Caco-2 (cell line): ENCODE data around the gene CDYL2. TPM values are rescaled to one million over a fixed set of nuclear protein-coding genes. Genes with fewer than 3 reads are reported as not detected.

Experiments used
- BruUV-seq: library from RNA; stranded (reverse); fragments of 400-500 nt; replicated peaks from 2 replicates; lab custom pipeline; 2021; lab: Mats Ljungman, UMichigan
- CTCF ChIA-PET: fragments of 300-600 bp; sonication (Branson Sonifier 250); formaldehyde crosslinking; loops from one replicate; lab custom pipeline; 2022; ENCODE audit warnings: antibody characterized with exemption; lab: Charles Lee
- POLR2A ChIA-PET: fragments of 300-600 bp; sonication (Branson Sonifier 250); formaldehyde crosslinking; loops from one replicate; lab custom pipeline; 2022; ENCODE audit warnings: antibody characterized with exemption; lab: Charles Lee
- DNase-seq, 2 experiments: peaks; one replicate each; pipeline versions ENCODE4 v3.0.0 to v3.0.0-alpha.2; 2020 to 2022
- H3K27me3 ChIP-seq: replicated peaks from 2 replicates; pipeline ENCODE4 v1.6.0; 2011; ENCODE audit warnings: low read length; ENCODE audit not compliant: control insufficient read depth, insufficient read depth
- H3K36me3 ChIP-seq: 2 replicates; pipeline ENCODE4 v1.5.1; 2011; ENCODE audit warnings: low read length; ENCODE audit not compliant: control insufficient read depth, insufficient read depth
- H3K4me1 ChIP-seq: fragments of 250-450 bp; sonication (Bioruptor Pico); 2 replicates; pipeline ENCODE4 v1.5.1; 2020; ENCODE audit warnings: mild to moderate bottlenecking
- H3K4me3 ChIP-seq: 2 replicates; pipeline ENCODE4 v1.5.1; 2011; ENCODE audit warnings: low read depth, mild to moderate bottlenecking, control low read depth, low read length
- H3K9me3 ChIP-seq: fragments of 250-450 bp; sonication (Bioruptor Pico); 2 replicates; pipeline ENCODE4 v1.5.1; 2020; ENCODE audit warnings: mild to moderate bottlenecking, moderate library complexity
- H3K27ac Mint-ChIP-seq: one replicate; pipeline ENCODE4 v1.8.0; 2022; ENCODE audit warnings: mixed read lengths; ENCODE audit not compliant: unreplicated experiment
- H3K27me3 Mint-ChIP-seq: one replicate; pipeline ENCODE4 v1.8.0; 2022; ENCODE audit warnings: mixed read lengths; ENCODE audit not compliant: insufficient read depth, unreplicated experiment
- H3K36me3 Mint-ChIP-seq: one replicate; pipeline ENCODE4 v1.8.0; 2022; ENCODE audit warnings: mild to moderate bottlenecking, mixed read lengths; ENCODE audit not compliant: insufficient read depth, unreplicated experiment
- H3K4me1 Mint-ChIP-seq: one replicate; pipeline ENCODE4 v1.8.0; 2022; ENCODE audit warnings: low read depth, mixed read lengths; ENCODE audit not compliant: unreplicated experiment
- H3K4me3 Mint-ChIP-seq: one replicate; pipeline ENCODE4 v1.8.0; 2022; ENCODE audit warnings: mild to moderate bottlenecking, moderate library complexity, mixed read lengths; ENCODE audit not compliant: unreplicated experiment
- H3K9me3 Mint-ChIP-seq: one replicate; pipeline ENCODE4 v1.8.0; 2022; ENCODE audit warnings: mixed read lengths; ENCODE audit not compliant: unreplicated experiment
- CTCF ChIP-seq, 2 experiments: fragments of 200-600 bp in 1 of 2; IDR thresholded peaks; 1 replicate in 1 of 2; 2 replicates in 1 of 2; pipeline versions ENCODE4 v1.5.1 to v1.8.0; 2011 to 2022; ENCODE audit warnings: antibody characterized with exemption in 1 of 2, control low read depth in 1 of 2, inconsistent platforms in 1 of 2, low read depth in 1 of 2, low read length in 1 of 2, mild to moderate bottlenecking in 1 of 2, moderate library complexity in 1 of 2; ENCODE audit not compliant: insufficient read depth in 1 of 2, severe bottlenecking in 1 of 2, unreplicated experiment in 1 of 2
- intact Hi-C: fragments of 100-400 bp; cut with micrococcal nuclease; formaldehyde crosslinking; loops from one replicate; pipeline ENCODE4 v1.10.0; 2022; ENCODE audit not compliant: unreplicated experiment
- total RNA-seq: library from RNA; stranded (reverse); gene quantifications from 2 replicates; pipeline ENCODE4 v1.2.3, GENCODE V29; 2022

Gene CDYL2
- total RNA-seq, 1 experiment from 2014 or later = 1.8 TPM

GRCh38 chr16:80611930-80612327 is 192.5 kb downstream of the CDYL2 start:
- peaks cover 6% of the 10 kb centered on the region for H3K36me3 Mint-ChIP-seq
- TF ChIP-seq CTCF (IDR thresholded peaks at IDR 0.05; ENCODE audit: insufficient read depth in 1 of 2, low read depth in 1 of 2, low read length in 1 of 2, severe bottlenecking in 1 of 2, unreplicated experiment in 1 of 2) = no peak
- CTCF ChIA-PET = no interaction called here
- no peaks in the 10 kb centered on the region for H3K36me3 ChIP-seq
- no peak overlapping the region for H3K27ac Mint-ChIP-seq
- no TSS peak for BruUV-seq
- peaks cover 6% of the 10 kb centered on the region for H3K9me3 ChIP-seq
- intact Hi-C loops = no loop called here
- H3K27me3 Mint-ChIP-seq = no peaks in the 10 kb centered on the region
- no peaks in the 10 kb centered on the region for H3K27me3 ChIP-seq
- H3K9me3 Mint-ChIP-seq = peaks cover 23% of the 10 kb centered on the region
- H3K4me1 ChIP-seq = peaks cover 21% of the 10 kb centered on the region
- POLR2A ChIA-PET = no interaction called here
- no peak for DNase-seq
- no peak overlapping the region for H3K4me3 ChIP-seq
- H3K4me3 Mint-ChIP-seq = no peak overlapping the region
- peaks cover 10% of the 10 kb centered on the region for H3K4me1 Mint-ChIP-seq

DNA sequence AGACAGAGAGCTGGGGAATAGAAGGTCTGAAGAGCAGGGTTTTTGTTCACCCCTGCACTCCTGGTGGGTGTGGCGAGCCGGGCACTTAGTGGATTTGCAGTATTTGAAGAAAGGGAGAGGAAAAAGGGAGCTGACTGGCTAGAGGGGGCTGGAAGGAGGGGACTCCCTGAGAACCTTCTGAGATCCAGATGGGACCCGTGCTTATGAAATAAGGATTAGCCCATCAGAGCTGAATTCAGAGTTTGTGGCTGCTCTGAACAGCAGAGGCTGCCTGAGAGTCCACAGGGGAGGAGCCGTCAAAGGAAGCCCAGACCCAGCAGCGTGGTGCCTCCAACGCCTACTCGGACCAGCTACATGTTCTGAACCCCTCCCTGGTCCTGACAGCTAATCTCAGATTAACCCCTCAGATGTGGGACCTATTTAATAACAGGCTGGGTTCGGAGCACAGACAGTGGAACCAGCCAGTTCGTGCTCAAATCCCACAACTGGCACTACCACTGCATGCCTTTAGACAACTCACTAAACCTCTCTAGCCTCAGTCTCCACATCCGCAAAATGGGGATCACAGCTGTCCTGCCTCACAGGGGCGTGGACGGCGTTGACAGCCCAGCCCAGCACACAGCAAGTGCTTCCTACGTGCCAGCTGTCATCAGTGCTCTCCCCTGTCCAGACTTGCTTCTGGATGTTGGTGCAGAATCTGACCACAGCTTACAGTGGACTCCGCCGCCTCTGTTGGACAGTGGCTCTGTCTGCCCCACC is 193.0 kb downstream of the CDYL2 start:
- Mint-ChIP-seq H3K36me3 (peaks cover 6% of the 10 kb centered on the region), H3K9me3 (peaks cover 29% of the 10 kb centered on the region), H3K4me1 (peaks cover 10% of the 10 kb centered on the region), H3K27me3 (no peaks in the 10 kb centered on the region), H3K27ac (no peak overlapping the region), H3K4me3 (no peak overlapping the region)
- no TSS peak for BruUV-seq
- H3K9me3 ChIP-seq = peaks cover 6% of the 10 kb centered on the region
- H3K4me1 ChIP-seq = peaks cover 21% of the 10 kb centered on the region
- no peak for DNase-seq
- no peak for TF ChIP-seq CTCF (IDR thresholded peaks at IDR 0.05; ENCODE audit: insufficient read depth in 1 of 2, low read depth in 1 of 2, low read length in 1 of 2, severe bottlenecking in 1 of 2, unreplicated experiment in 1 of 2)
- ChIA-PET POLR2A (no interaction called here), CTCF (no interaction called here)
- H3K27me3 ChIP-seq = no peaks in the 10 kb centered on the region
- no peak overlapping the region for H3K4me3 ChIP-seq
- no peaks in the 10 kb centered on the region for H3K36me3 ChIP-seq
- intact Hi-C loops = no loop called here

DNA sequence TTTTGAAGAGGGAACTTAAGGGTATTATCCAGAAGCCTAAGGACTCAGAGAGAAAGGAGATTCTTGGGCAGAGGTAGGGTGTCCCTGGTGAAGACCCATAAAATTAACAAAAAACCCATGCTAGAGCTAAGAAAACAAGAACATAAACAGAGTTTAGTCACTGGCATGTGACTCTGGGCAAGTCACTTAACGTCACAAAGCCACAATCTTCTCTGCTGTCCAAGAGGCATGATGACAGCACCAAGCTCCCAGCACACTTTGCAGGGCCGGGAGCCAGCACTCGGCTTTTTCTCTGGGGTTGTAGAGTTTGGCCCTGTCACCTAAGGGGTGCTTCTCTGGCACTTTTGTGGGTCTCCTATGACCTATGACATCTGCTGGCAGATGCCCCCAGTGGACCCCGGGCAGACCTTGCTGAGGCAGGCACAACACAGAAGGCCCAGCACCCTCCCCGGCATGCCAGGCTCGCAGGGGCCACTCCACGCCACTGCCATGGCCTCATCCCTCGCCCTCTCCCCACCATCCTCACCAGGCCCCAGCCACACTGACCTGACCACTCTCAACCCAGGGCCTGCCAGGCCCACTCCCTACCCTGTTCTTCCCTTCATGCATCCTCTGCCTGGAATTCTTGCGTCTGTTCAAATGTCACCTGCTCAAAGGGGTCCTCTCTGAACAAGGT is 193.8 kb downstream of the CDYL2 start:
- no peak overlapping the region for H3K4me3 ChIP-seq
- Mint-ChIP-seq H3K27ac (no peak overlapping the region), H3K4me1 (peaks cover 10% of the 10 kb centered on the region), H3K9me3 (peaks cover 26% of the 10 kb centered on the region), H3K27me3 (no peaks in the 10 kb centered on the region), H3K4me3 (no peak overlapping the region), H3K36me3 (peaks cover 6% of the 10 kb centered on the region)
- peaks cover 21% of the 10 kb centered on the region for H3K4me1 ChIP-seq
- no peaks in the 10 kb centered on the region for H3K27me3 ChIP-seq
- no TSS peak for BruUV-seq
- intact Hi-C loops = no loop called here
- POLR2A ChIA-PET = no interaction called here
- TF ChIP-seq CTCF (IDR thresholded peaks at IDR 0.05; ENCODE audit: insufficient read depth in 1 of 2, low read depth in 1 of 2, low read length in 1 of 2, severe bottlenecking in 1 of 2, unreplicated experiment in 1 of 2) = no peak
- H3K36me3 ChIP-seq = no peaks in the 10 kb centered on the region
- no peak for DNase-seq
- CTCF ChIA-PET = no interaction called here
- peaks cover 6% of the 10 kb centered on the region for H3K9me3 ChIP-seq
